H1 (cell line): ENCODE measurements around the gene DYRK1A. TPM values are rescaled to one million over a fixed set of nuclear protein-coding genes. Genes with fewer than 3 reads are reported as not detected.

Experiments used
- CHD7 ChIP-seq: fragments of 300-600 bp; sonication (generic); IDR thresholded peaks from 2 replicates; pipeline ENCODE4 v1.7.1; 2012; ENCODE audit warnings: low read length, moderate library complexity, mild to moderate bottlenecking, inconsistent platforms; ENCODE audit not compliant: insufficient replicate concordance
- polyA plus RNA-seq, 7 experiments: library from polyadenylated mRNA; depleted of rRNA in 3 of 7; stranded (reverse) in 5 of 7; unstranded in 2 of 7; fragments of >200 nt in 5 of 7; fragments of 200-250 nt in 2 of 7; gene quantifications; 1 replicate in 5 of 7; 2 replicates in 1 of 7; 4 replicates in 1 of 7; pipeline versions ENCODE4 v1.2.1 to v1.2.3, GENCODE V29; 2011 to 2013; ENCODE audit warnings: missing spikeins in 2 of 7, mixed read lengths in 2 of 7
- total RNA-seq: library from RNA; stranded (reverse); fragmentation: NEBNext Ultra II Directional; extraction: Animal tissue kit (Norgen Biotek cat#: 25700); gene quantifications from 2 replicates; pipeline ENCODE4 v1.2.1, GENCODE V29; 2021

Gene DYRK1A
- total and polyA plus RNA-seq, 2 of the 8 experiments (the other 6 are each of a cell fraction or from before 2014, with no cell fraction given), result 61.1 to 62.2 TPM

GRCh38 chr21:37331411-37331810, 35.2 kb upstream of the DYRK1A start (continued):
- no peak for TF ChIP-seq CHD7
- TF ChIP-seq, all 59 proteins: peak for 0
